Ovary (tissue), 9 donors: ENCODE measurements around the gene ZMYM4. TPM values are rescaled to one million over a fixed set of nuclear protein-coding genes. Genes with fewer than 3 reads are reported as not detected.

Experiments
- DNase-seq, 5 donors: peaks; one replicate each; pipeline ENCODE4 v3.0.0-alpha.2; 2019 to 2020
- H3K27ac ChIP-seq, 2 donors: fragments of 200-600 bp; one replicate each; pipeline versions ENCODE4 v1.5.1 to v1.8.0; 2019 to 2022
- H3K27me3 ChIP-seq: fragments of 200-600 bp; one replicate; pipeline ENCODE4 v1.8.0; 2022
- H3K36me3 ChIP-seq: fragments of 200-600 bp; sonication (generic); one replicate; pipeline ENCODE4 v1.5.1; 2019
- H3K4me1 ChIP-seq: one replicate; pipeline ENCODE4 v1.8.1; 2013; ENCODE audit warnings: mild to moderate bottlenecking, moderate library complexity; ENCODE audit not compliant: insufficient read depth
- H3K4me3 ChIP-seq: fragments of 200-600 bp; sonication (generic); one replicate; pipeline ENCODE4 v1.5.1; 2017
- H3K9me3 ChIP-seq, 2 donors: fragments of 200-600 bp in 1 of 2; sonication (generic) in 1 of 2; one replicate each; pipeline versions ENCODE4 v1.5.1 to v1.8.1; 2013 to 2019; ENCODE audit warnings: mild to moderate bottlenecking in 1 of 2, moderate library complexity in 1 of 2
- CTCF ChIP-seq, 3 donors: fragments of 450-650 bp in 2 of 3; fragments of 200-600 bp in 1 of 3; IDR thresholded peaks; one replicate each; pipeline versions ENCODE4 v1.5.1 to v1.8.0; 2016 to 2022; ENCODE audit warnings: antibody characterized with exemption in 3 of 3, mild to moderate bottlenecking in 1 of 3
- EP300 ChIP-seq: sonication (generic); formaldehyde crosslinking; IDR thresholded peaks from one replicate; pipeline ENCODE4 v1.6.1; 2017; ENCODE audit warnings: antibody characterized with exemption
- POLR2A ChIP-seq: fragments of 450-650 bp; IDR thresholded peaks from one replicate; pipeline ENCODE4 v1.6.1; 2017; ENCODE audit warnings: antibody characterized with exemption, mild to moderate bottlenecking, moderate library complexity
- WGBS, 3 donors: extraction: QIAGEN DNeasy Blood & Tissue Kit in 1 of 3; methylation state at CpG; one replicate each; pipeline versions ENCODE4 v1.1.5 to v1.1.7; 2013 to 2017; 5-methylcytosine and 5-hydroxymethylcytosine counted together
- intact Hi-C, 4 donors: fragments of 100-400 bp; cut with DNase I; formaldehyde crosslinking; loops; one replicate each; pipeline versions ENCODE4 v1.11.0 to v1.15.1; 2022 to 2023
- polyA plus RNA-seq, 2 donors: library from polyadenylated mRNA; stranded (reverse); fragments of 200-250 nt in 1 of 2; fragments of 350-450 nt in 1 of 2; fragmentation: Illumina TruSeq in 1 of 2; extraction: RNeasy Lipid Tissue Mini Kit (QIAGEN cat#74804) in 1 of 2; gene quantifications; one replicate each; pipeline ENCODE4 v1.2.3, GENCODE V29; 2013 to 2014
- total RNA-seq, 7 donors: library from RNA; depleted of rRNA in 2 of 7; stranded (reverse); fragments of >200 nt in 2 of 7; fragmentation: NEBNext Ultra II Directional in 3 of 7; extraction: Animal tissue kit (Norgen Biotek cat#: 25700) in 3 of 7; gene quantifications; one replicate each; pipeline versions ENCODE4 v1.1.0 to v1.2.4, GENCODE V29; 2016 to 2023
- donor health status: DM: no; HTN: no; CAD: no; lungs with moderate emphysema.
- donor health status: DM: no; HTN: no; CAD: no.
- donor health status: Bipolar disorder and iron deficiency.
- donor health status: DM: yes; HTN: yes; CAD: no.
- donor health status: DM: no; HTN: no; CAD: no.
- donor health status: DM: yes; HTN: yes; CAD: no.

Gene ZMYM4
- total and polyA plus RNA-seq, 9 donors: 15.9 to 77.2 (median 52.2) TPM

- no peaks in the 10 kb centered on the region for H3K9me3 ChIP-seq
- H3K27ac ChIP-seq: no peak overlapping the region
- whole genome bisulfite sequencing, 3 donors: 87 to 92% (median 92%) methylated on average over 5 of the region's 5 CpGs
- H3K4me1 ChIP-seq: no peaks in the 10 kb centered on the region
- intact Hi-C loops: no loop called here
- no peak overlapping the region for H3K4me3 ChIP-seq
- H3K36me3 ChIP-seq: no peaks in the 10 kb centered on the region
- H3K27me3 ChIP-seq: no peaks in the 10 kb centered on the region
- DNase-seq: no peak
- no peak for TF ChIP-seq POLR2A
- no peak for TF ChIP-seq CTCF (IDR thresholded peaks at IDR 0.05)
- TF ChIP-seq EP300: no peak
These were observed 21.3 kb upstream of the ZMYM4 start for GRCh38 chr1:35247256-35247655.

- Histone ChIP-seq H3K4me1 (no peaks in the 10 kb centered on the region), H3K27me3 (no peaks in the 10 kb centered on the region), H3K4me3 (no peak overlapping the region), H3K27ac (no peak overlapping the region), H3K36me3 (no peaks in the 10 kb centered on the region), H3K9me3 (no peaks in the 10 kb centered on the region)
- no peak for TF ChIP-seq POLR2A
- TF ChIP-seq EP300: no peak
- WGBS, 3 donors: 92 to 93% (median 93%) methylated on average over 2 of the region's 2 CpGs
- no peak for DNase-seq
- intact Hi-C loops: loop anchor here in 1 of 4 donors (5.0 kb wide), 1 partner anchor 42 kb away; no protein-coding TSS in a partner anchor
These were observed 14.6 kb upstream of the ZMYM4 start for GRCh38 chr1:35253941-35254340.

GRCh38 chr1:35255276-35255675, 13.2 kb upstream of the ZMYM4 start:
- no peaks in the 10 kb centered on the region for H3K9me3 ChIP-seq
- no peak for DNase-seq
- WGBS, 3 donors: 81 to 87% (median 84%) methylated on average over 4 of the region's 4 CpGs
- no peak overlapping the region for H3K4me3 ChIP-seq
- intact Hi-C loops: no loop called here
- no peaks in the 10 kb centered on the region for H3K27me3 ChIP-seq
- H3K36me3 ChIP-seq: no peaks in the 10 kb centered on the region
- TF ChIP-seq EP300 (no peak), CTCF (IDR thresholded peaks at IDR 0.05) (no peak), POLR2A (no peak)
- H3K4me1 ChIP-seq: no peaks in the 10 kb centered on the region
- no peak overlapping the region for H3K27ac ChIP-seq

GRCh38 chr1:35259561-35259960, 8.9 kb upstream of the ZMYM4 start:
- Histone ChIP-seq H3K4me1 (peaks cover 5% of the 10 kb centered on the region), H3K9me3 (no peaks in the 10 kb centered on the region), H3K27ac (no peak overlapping the region), H3K36me3 (no peaks in the 10 kb centered on the region), H3K27me3 (no peaks in the 10 kb centered on the region), H3K4me3 (no peak overlapping the region)
- no peak for DNase-seq
- intact Hi-C loops: no loop called here
- WGBS, 3 donors: 93 to 100% (median 94%) methylated on average over 1 of the region's 1 CpG
- TF ChIP-seq POLR2A (no peak), CTCF (IDR thresholded peaks at IDR 0.05) (no peak), EP300 (no peak)

- H3K4me1 ChIP-seq: peaks cover 9% of the 10 kb centered on the region
- H3K4me3 ChIP-seq: no peak overlapping the region
- no peak overlapping the region for H3K27ac ChIP-seq
- intact Hi-C loops: no loop called here
- no peaks in the 10 kb centered on the region for H3K9me3 ChIP-seq
- H3K27me3 ChIP-seq: no peaks in the 10 kb centered on the region
- WGBS, 3 donors: 96 to 98% (median 96%) methylated on average over 4 of the region's 4 CpGs
- H3K36me3 ChIP-seq: no peaks in the 10 kb centered on the region
- DNase-seq: no peak
- TF ChIP-seq EP300: no peak
- TF ChIP-seq CTCF (IDR thresholded peaks at IDR 0.05): no peak
- no peak for TF ChIP-seq POLR2A
These were observed 6.9 kb upstream of the ZMYM4 start for GRCh38 chr1:35261412-35262120.
